NCI-H446 treated with DMSO at 0.1 percent for 48 hours (cell line): ENCODE measurements around the gene SPTLC3.
"Not testable (repeated sequence)": the region's sequence is repeated elsewhere in the genome, so short reads cannot be mapped to it uniquely, and the experiment has no call there.

Source experiments
- DNase-seq: peaks from one replicate; lab custom pipeline; 2025; lab: John Stamatoyannopoulos, UW

The SPTLC3 gene

GRCh38 chr20:13008761-13009681 lies at the start of gene SPTLC3:
Gene SPTLC3, plus strand, starts transcription at chr20:13008972. Its CDS starts 296 bp downstream, at chr20:13009268.
- DNase-seq = no peak

- no peak for DNase-seq
Observed at GRCh38 chr20:12961725-12962124, 47.0 kb upstream of the SPTLC3 start.

GRCh38 chr20:12962895-12963294 lies 45.9 kb upstream of the SPTLC3 start:
- DNase-seq = no peak

- no peak for DNase-seq
Observed at GRCh38 chr20:12963416-12963815, 45.4 kb upstream of the SPTLC3 start.

GRCh38 chr20:12965212-12965869 lies 43.4 kb upstream of the SPTLC3 start:
- DNase-seq = no peak

- DNase-seq = no peak
Observed at GRCh38 chr20:12965870-12966251, 42.9 kb upstream of the SPTLC3 start.

- no peak for DNase-seq
Observed at GRCh38 chr20:12966468-12967085, 42.2 kb upstream of the SPTLC3 start.

- no peak for DNase-seq
Observed at GRCh38 chr20:12967932-12968331, 40.8 kb upstream of the SPTLC3 start.

- no peak for DNase-seq
Observed at GRCh38 chr20:12968472-12968871, 40.3 kb upstream of the SPTLC3 start.

GRCh38 chr20:12969071-12969669 lies 39.6 kb upstream of the SPTLC3 start:
- DNase-seq = no peak

GRCh38 chr20:12970372-12970821 lies 38.4 kb upstream of the SPTLC3 start:
- DNase-seq = no peak

- no peak for DNase-seq
Observed at GRCh38 chr20:12975833-12976608, 32.8 kb upstream of the SPTLC3 start.

GRCh38 chr20:12976720-12977309 lies 32.0 kb upstream of the SPTLC3 start:
- DNase-seq = no peak

- no peak for DNase-seq
Observed at GRCh38 chr20:12977328-12978125, 31.2 kb upstream of the SPTLC3 start.

- no peak for DNase-seq
Observed at GRCh38 chr20:12978126-12978394, 30.7 kb upstream of the SPTLC3 start.

- no peak for DNase-seq
Observed at GRCh38 chr20:12978613-12979495, 29.9 kb upstream of the SPTLC3 start.

- DNase-seq = not testable (repeated sequence)
Observed at GRCh38 chr20:12979713-12980112, 29.1 kb upstream of the SPTLC3 start.

- DNase-seq = no peak
Observed at GRCh38 chr20:12982098-12982497, 26.7 kb upstream of the SPTLC3 start.

GRCh38 chr20:12984069-12984765 lies 24.6 kb upstream of the SPTLC3 start:
- no peak for DNase-seq
